A673 (cell line): ENCODE results near the gene STX7. TPM values are rescaled to one million over a fixed set of nuclear protein-coding genes. Genes with fewer than 3 reads are reported as not detected.

Source experiments
- BruUV-seq: library from RNA; stranded (reverse); fragments of 400-500 nt; replicated peaks from 2 replicates; lab custom pipeline; 2021; lab: Mats Ljungman, UMichigan
- CTCF ChIA-PET: fragments of 300-600 bp; sonication (Branson Sonifier 250); formaldehyde crosslinking; loops from one replicate; lab custom pipeline; 2022; ENCODE audit warnings: antibody characterized with exemption; lab: Charles Lee
- POLR2A ChIA-PET: fragments of 300-600 bp; sonication (Branson Sonifier 250); formaldehyde crosslinking; loops from one replicate; lab custom pipeline; 2022; ENCODE audit warnings: antibody characterized with exemption; ENCODE audit not compliant: low non-redundant PET; lab: Charles Lee
- DNase-seq: peaks from one replicate; pipeline ENCODE4 v3.0.0-alpha.2; 2015; ENCODE audit warnings: low spot score
- H3K27ac ChIP-seq: fragments of 200-600 bp; sonication (generic); 2 replicates; pipeline ENCODE4 v1.5.1; 2016; ENCODE audit warnings: mixed run types, low read depth, mild to moderate bottlenecking, mixed read lengths, antibody characterized with exemption, low read length; ENCODE audit not compliant: poor library complexity, severe bottlenecking
- H3K27me3 ChIP-seq: fragments of 200-600 bp; sonication (generic); replicated peaks from 2 replicates; pipeline ENCODE4 v1.6.1; 2017; ENCODE audit warnings: mixed run types, low read depth, mild to moderate bottlenecking, mixed read lengths, antibody characterized with exemption, low read length; ENCODE audit not compliant: insufficient read depth, poor library complexity
- H3K36me3 ChIP-seq: fragments of 200-600 bp; sonication (generic); 2 replicates; pipeline ENCODE4 v1.6.1; 2016; ENCODE audit warnings: mixed run types, mild to moderate bottlenecking, mixed read lengths, antibody characterized with exemption, low read length; ENCODE audit not compliant: insufficient read depth, poor library complexity, severe bottlenecking
- H3K4me1 ChIP-seq: fragments of 200-600 bp; sonication (generic); 2 replicates; pipeline ENCODE4 v1.6.1; 2017; ENCODE audit warnings: mixed run types, mild to moderate bottlenecking, mixed read lengths, antibody characterized with exemption, low read length; ENCODE audit not compliant: insufficient read depth, poor library complexity, severe bottlenecking
- H3K4me3 ChIP-seq: fragments of 200-600 bp; sonication (generic); 2 replicates; pipeline ENCODE4 v1.5.1; 2016; ENCODE audit warnings: low read depth, mixed run types, mild to moderate bottlenecking, mixed read lengths, low read length; ENCODE audit not compliant: poor library complexity, severe bottlenecking
- H3K9me3 ChIP-seq: fragments of 200-600 bp; sonication (generic); 2 replicates; pipeline ENCODE4 v1.6.1; 2016; ENCODE audit warnings: mixed run types, low read depth, mild to moderate bottlenecking, mixed read lengths, antibody characterized with exemption, low read length; ENCODE audit not compliant: poor library complexity, severe bottlenecking
- CTCF ChIP-seq: fragments of 300-800, 200-600 bp; sonication (generic); conservative IDR thresholded peaks from 2 replicates; pipeline ENCODE4 v1.5.1; 2017; ENCODE audit warnings: low read depth, mild to moderate bottlenecking, antibody characterized with exemption, low read length, moderate library complexity, mixed read lengths
- EZH2 ChIP-seq: fragments of 200-600 bp; sonication (generic); IDR thresholded peaks from 2 replicates; pipeline ENCODE4 v1.6.1; 2017; ENCODE audit warnings: borderline replicate concordance, low read depth, mild to moderate bottlenecking, mixed read lengths, antibody characterized with exemption, low read length; ENCODE audit not compliant: poor library complexity, severe bottlenecking
- intact Hi-C: fragments of 100-400 bp; cut with micrococcal nuclease; formaldehyde crosslinking; loops from one replicate; pipeline ENCODE4 v1.10.0; 2022; ENCODE audit not compliant: unreplicated experiment
- total RNA-seq: library from RNA; stranded (reverse); gene quantifications from 2 replicates; pipeline ENCODE4 v1.2.3, GENCODE V29; 2021

The STX7 gene
- total RNA-seq, 1 experiment from 2014 or later, result 19.5 TPM

- no peak for DNase-seq
- TF ChIP-seq CTCF (no peak), EZH2 (no peak)
- no peaks in the 10 kb centered on the region for H3K36me3 ChIP-seq
- no peaks in the 10 kb centered on the region for H3K9me3 ChIP-seq
- intact Hi-C loops, result loop anchor here (10.0 kb wide), 1 partner anchor 269 kb away; the partner anchor contains the start of gene SLC18B1
- H3K27me3 ChIP-seq, result peaks cover 7% of the 10 kb centered on the region
- no peak overlapping the region for H3K4me3 ChIP-seq
- POLR2A ChIA-PET, result no interaction called here
- BruUV-seq, result no TSS peak
- CTCF ChIA-PET, result no interaction called here
- H3K27ac ChIP-seq, result no peak overlapping the region
- H3K4me1 ChIP-seq, result no peaks in the 10 kb centered on the region
These were observed 12.9 kb upstream of the STX7 start for GRCh38 chr6:132525866-132526265.

GRCh38 chr6:132524646-132525045, 11.7 kb upstream of the STX7 start:
- no peak for DNase-seq
- POLR2A ChIA-PET, result no interaction called here
- no peaks in the 10 kb centered on the region for H3K4me1 ChIP-seq
- no peaks in the 10 kb centered on the region for H3K9me3 ChIP-seq
- TF ChIP-seq EZH2 (no peak), CTCF (no peak)
- intact Hi-C loops, result loop anchor here (10.0 kb wide), 1 partner anchor 270 kb away; the partner anchor contains the start of gene SLC18B1
- H3K27ac ChIP-seq, result no peak overlapping the region
- H3K4me3 ChIP-seq, result no peak overlapping the region
- H3K27me3 ChIP-seq, result peaks cover 14% of the 10 kb centered on the region
- BruUV-seq, result no TSS peak
- CTCF ChIA-PET, result no interaction called here
- no peaks in the 10 kb centered on the region for H3K36me3 ChIP-seq

- no TSS peak for BruUV-seq
- CTCF ChIA-PET, result no interaction called here
- intact Hi-C loops, result loop anchor here (10.0 kb wide), 1 partner anchor 274 kb away; the partner anchor contains the start of gene SLC18B1
- DNase-seq, result no peak
- H3K4me1 ChIP-seq, result no peaks in the 10 kb centered on the region
- TF ChIP-seq CTCF (no peak), EZH2 (no peak)
- H3K4me3 ChIP-seq, result no peak overlapping the region
- H3K36me3 ChIP-seq, result no peaks in the 10 kb centered on the region
- no peak overlapping the region for H3K27ac ChIP-seq
- POLR2A ChIA-PET, result no interaction called here
- H3K27me3 ChIP-seq, result peaks cover 37% of the 10 kb centered on the region
- no peaks in the 10 kb centered on the region for H3K9me3 ChIP-seq
These were observed 8.0 kb upstream of the STX7 start for GRCh38 chr6:132520953-132521352.
